ENCODE measurements around the gene GINM1. TPM values are rescaled to one million over a fixed set of nuclear protein-coding genes. Genes with fewer than 3 reads are reported as not detected.

The GINM1 gene
- polyA plus RNA-seq, 1 donor: 45.7 TPM

- no peak for DNase-seq
These were observed 27.2 kb downstream of the GINM1 start for GRCh38 chr6:149593408-149593807.

GRCh38 chr6:149600508-149600907 is 34.3 kb downstream of the GINM1 start:
- no peak for DNase-seq

GRCh38 chr6:149608381-149608982 is 42.3 kb downstream of the GINM1 start:
- no peak for DNase-seq

GRCh38 chr6:149614337-149614736 is 48.2 kb downstream of the GINM1 start:
- no peak for DNase-seq

- no peak for DNase-seq
These were observed 49.6 kb downstream of the GINM1 start for GRCh38 chr6:149615805-149616204.

GRCh38 chr6:149627672-149628071 is 61.5 kb downstream of the GINM1 start:
- DNase-seq: no peak

GRCh38 chr6:149628875-149629510 is 62.8 kb downstream of the GINM1 start:
- DNase-seq: no peak

- no peak for DNase-seq
These were observed 68.1 kb downstream of the GINM1 start for GRCh38 chr6:149634315-149634714.

- DNase-seq: no peak
These were observed 69.9 kb downstream of the GINM1 start for GRCh38 chr6:149636124-149636523.

Other genes starting within 250 kb of the GINM1 start
- 57.7 TPM for gene TAB2, start 248.7 kb upstream of the GINM1 start, polyA plus RNA-seq (ENCODE audit: insufficient read length)
- gene SUMO4, start 166.1 kb upstream of the GINM1 start, polyA plus RNA-seq (ENCODE audit: insufficient read length): 0.52 TPM
- gene ZC3H12D, start 81.4 kb upstream of the GINM1 start, polyA plus RNA-seq (ENCODE audit: insufficient read length): 0.46 TPM
- 26.8 TPM for gene PPIL4, start 20.3 kb upstream of the GINM1 start, polyA plus RNA-seq (ENCODE audit: insufficient read length)
- gene KATNA1, start 82.3 kb downstream of the GINM1 start, polyA plus RNA-seq (ENCODE audit: insufficient read length): 21.1 TPM
- 19.4 TPM for gene LATS1, start 151.7 kb downstream of the GINM1 start, polyA plus RNA-seq (ENCODE audit: insufficient read length)
- gene NUP43, start 180.2 kb downstream of the GINM1 start, polyA plus RNA-seq (ENCODE audit: insufficient read length): 20.0 TPM
- 62.8 TPM for gene PCMT1, start 183.4 kb downstream of the GINM1 start, polyA plus RNA-seq (ENCODE audit: insufficient read length)

All from hindlimb muscle (tissue), 1 donor.